Transverse colon (tissue), 4 donors: Measurements from ENCODE around the gene OR10A2. TPM values are rescaled to one million over a fixed set of nuclear protein-coding genes. Genes with fewer than 3 reads are reported as not detected.

ENCODE experiments used
- DNase-seq: peaks from one replicate; pipeline ENCODE4 v3.0.0-alpha.2; 2019
- H3K27ac ChIP-seq, 4 donors: fragments of 200-600 bp; sonication (generic); 2 replicates each; pipeline ENCODE4 v1.5.1; 2016 to 2018; ENCODE audit warnings: inconsistent platforms in 4 of 4
- H3K27me3 ChIP-seq: fragments of 200-600 bp; sonication (generic); 2 replicates; pipeline ENCODE4 v1.5.1; 2017; ENCODE audit warnings: inconsistent platforms
- H3K36me3 ChIP-seq, 4 donors: fragments of 200-600 bp; sonication (generic); 2 replicates each; pipeline ENCODE4 v1.5.1; 2017 to 2019; ENCODE audit warnings: inconsistent platforms in 4 of 4
- H3K4me1 ChIP-seq, 4 donors: fragments of 200-600 bp; sonication (generic); 2 replicates each; pipeline ENCODE4 v1.5.1; 2017 to 2020; ENCODE audit warnings: inconsistent platforms in 4 of 4
- H3K4me3 ChIP-seq, 4 donors: fragments of 200-600 bp; sonication (generic); 1 replicate in 1 of 4; 2 replicates in 3 of 4; pipeline versions ENCODE4 v1.5.1 to v1.6.1; 2017 to 2019; ENCODE audit warnings: inconsistent platforms in 4 of 4
- H3K9me3 ChIP-seq, 2 donors: fragments of 200-600 bp; sonication (generic); 2 replicates each; pipeline ENCODE4 v1.5.1; 2017 to 2019; ENCODE audit warnings: inconsistent platforms in 2 of 2
- CTCF ChIP-seq, 5 experiments: fragments of 200-600 bp in 3 of 5; fragments of 450-650 bp in 2 of 5; sonication (generic) in 3 of 5; IDR thresholded peaks; 1 replicate in 2 of 5; 2 replicates in 3 of 5; pipeline ENCODE4 v1.5.1; 2016 to 2017; ENCODE audit warnings: antibody characterized with exemption in 5 of 5, inconsistent platforms in 3 of 5, mild to moderate bottlenecking in 2 of 5, moderate library complexity in 1 of 5
- EP300 ChIP-seq: sonication (generic); formaldehyde crosslinking; IDR thresholded peaks from one replicate; pipeline ENCODE4 v1.6.1; 2017; ENCODE audit warnings: antibody characterized with exemption, low read depth
- POLR2A ChIP-seq: fragments of 450-650 bp; IDR thresholded peaks from one replicate; pipeline ENCODE4 v1.6.1; 2016; ENCODE audit warnings: antibody characterized with exemption, mild to moderate bottlenecking, moderate library complexity
- POLR2AphosphoS5 ChIP-seq, 3 donors: sonication (generic); formaldehyde crosslinking; IDR thresholded peaks; one replicate each; pipeline ENCODE4 v1.6.1; 2016; ENCODE audit warnings: antibody characterized with exemption in 3 of 3
- WGBS, 2 donors: methylation state at CpG; one replicate each; pipeline ENCODE4 v1.1.5; 2018; ENCODE audit warnings: low coverage in 1 of 2; 5-methylcytosine and 5-hydroxymethylcytosine counted together
- in situ Hi-C, 4 donors: fragments of 200-750 bp; cut with MboI; loops; one replicate each; pipeline versions ENCODE4 v1.15.0 to v1.15.1; 2017; ENCODE audit warnings: low sequenced_read_pairs in 3 of 4, low pct_ligation_motif_present in 1 of 4, low pct_unique_long_range_greater_than_20kb in 1 of 4
- intact Hi-C: fragments of 100-400 bp; cut with DNase I; formaldehyde crosslinking; loops from one replicate; pipeline ENCODE4 v1.15.1; 2023; ENCODE audit warnings: low total_unique reads
- total RNA-seq, 4 donors: library from RNA; depleted of rRNA; stranded (reverse); fragments of >200 nt; gene quantifications; one replicate each; pipeline ENCODE4 v1.1.0, GENCODE V29; 2016

Gene OR10A2
- total RNA-seq, 4 donors from 2014 or later, result not detected

- in situ Hi-C loops, result no loop called here
- DNase-seq, result no peak
Measured at GRCh38 chr11:6824136-6824823, 38.6 kb upstream of the OR10A2 start.

GRCh38 chr11:6825231-6825744, 37.6 kb upstream of the OR10A2 start:
- no peaks in the 10 kb centered on the region for H3K36me3 ChIP-seq
- H3K4me3 ChIP-seq, result no peak overlapping the region
- H3K9me3 ChIP-seq, result no peaks in the 10 kb centered on the region
- in situ Hi-C loops, result no loop called here
- no peaks in the 10 kb centered on the region for H3K4me1 ChIP-seq
- no peak for DNase-seq
- no peak overlapping the region for H3K27ac ChIP-seq
- no peaks in the 10 kb centered on the region for H3K27me3 ChIP-seq
- WGBS, 2 donors, result 72 to 77% methylated on average over 7 of the region's 7 CpGs
- TF ChIP-seq CTCF (IDR thresholded peaks at IDR 0.05) (no peak), POLR2AphosphoS5 (IDR thresholded peaks at IDR 0.05) (no peak), POLR2A (no peak), EP300 (no peak)
- intact Hi-C loops, result no loop called here

More at GRCh38 chr11:6824136-6824823, 38.6 kb upstream of the OR10A2 start:
- Histone ChIP-seq H3K36me3 (no peaks in the 10 kb centered on the region), H3K27me3 (no peaks in the 10 kb centered on the region), H3K4me3 (no peak overlapping the region), H3K9me3 (no peaks in the 10 kb centered on the region), H3K4me1 (no peaks in the 10 kb centered on the region), H3K27ac (no peak overlapping the region)
- TF ChIP-seq POLR2AphosphoS5 (IDR thresholded peaks at IDR 0.05) (no peak), CTCF (IDR thresholded peaks at IDR 0.05) (no peak), POLR2A (no peak), EP300 (no peak)
- 75 to 79% methylated on average over 2 to 5 of the region's 5 CpGs for WGBS, 2 donors
- intact Hi-C loops, result no loop called here

GRCh38 chr11:6828103-6828502, 34.8 kb upstream of the OR10A2 start:
- Histone ChIP-seq H3K27me3 (no peaks in the 10 kb centered on the region), H3K36me3 (no peaks in the 10 kb centered on the region), H3K27ac (no peak overlapping the region), H3K4me1 (no peaks in the 10 kb centered on the region), H3K9me3 (no peaks in the 10 kb centered on the region), H3K4me3 (no peak overlapping the region)
- no peak for DNase-seq
- intact Hi-C loops, result no loop called here
- TF ChIP-seq EP300, result no peak
- no peak for TF ChIP-seq POLR2AphosphoS5 (IDR thresholded peaks at IDR 0.05)
- no peak for TF ChIP-seq CTCF (IDR thresholded peaks at IDR 0.05)
- no peak for TF ChIP-seq POLR2A
- WGBS, 2 donors, result 79 to 100% methylated on average over 1 of the region's 1 CpG
- in situ Hi-C loops, result no loop called here

- intact Hi-C loops (no loop called here), in situ Hi-C loops (no loop called here)
- Histone ChIP-seq H3K27me3 (no peaks in the 10 kb centered on the region), H3K4me3 (no peak overlapping the region), H3K9me3 (no peaks in the 10 kb centered on the region), H3K27ac (no peak overlapping the region), H3K4me1 (no peaks in the 10 kb centered on the region), H3K36me3 (no peaks in the 10 kb centered on the region)
- WGBS, 2 donors, result 83 to 88% methylated on average over 2 to 6 of the region's 6 CpGs
- no peak for DNase-seq
- no peak for TF ChIP-seq EP300
- TF ChIP-seq POLR2A, result no peak
- TF ChIP-seq POLR2AphosphoS5 (IDR thresholded peaks at IDR 0.05), result no peak
- no peak for TF ChIP-seq CTCF (IDR thresholded peaks at IDR 0.05)
Measured at GRCh38 chr11:6833356-6833755, 29.5 kb upstream of the OR10A2 start.
